ENCODE data around the gene DTWD1. TPM values are rescaled to one million over a fixed set of nuclear protein-coding genes. Genes with fewer than 3 reads are reported as not detected.

DTWD1 gene
- total RNA-seq, 4 donors from 2014 or later, result 22.6 to 98.1 (median 71.5) TPM

GRCh38 chr15:49674370-49674769 lies 53.5 kb downstream of the DTWD1 start:
- Histone ChIP-seq H3K36me3 (no peaks in the 10 kb centered on the region), H3K4me1 (no peaks in the 10 kb centered on the region), H3K4me3 (no peak overlapping the region), H3K27me3 (no peaks in the 10 kb centered on the region), H3K27ac (peak overlapping the region; percentile 40 to 69), H3K9me3 (no peaks in the 10 kb centered on the region)
- no peak for DNase-seq
- TF ChIP-seq POLR2A (IDR thresholded peaks at IDR 0.05), result no peak
- no peak for TF ChIP-seq CTCF (IDR thresholded peaks at IDR 0.05)
- intact Hi-C loops (cut with DNase I; ENCODE audit: low total_unique reads), result no loop called here

DNA sequence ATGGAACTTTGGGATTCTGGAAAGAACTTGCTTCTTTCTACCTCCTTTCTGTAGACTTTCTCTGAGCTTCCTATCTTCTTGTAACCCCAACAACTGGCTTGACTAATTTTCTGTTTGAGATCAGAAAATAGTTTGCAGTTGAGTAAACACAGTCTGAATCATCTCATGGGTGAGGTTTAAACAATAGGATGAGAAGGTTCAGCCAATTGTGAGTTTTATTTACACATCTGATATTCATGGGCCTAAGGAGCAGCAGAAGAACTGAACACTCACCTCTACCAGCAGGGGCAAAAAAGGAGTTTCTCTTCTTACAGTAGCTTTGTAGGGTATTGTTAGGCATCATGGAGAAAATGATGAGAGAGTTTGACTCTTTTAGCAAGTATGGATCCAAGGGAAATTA lies 54.2 kb downstream of the DTWD1 start:
- intact Hi-C loops (cut with DNase I; ENCODE audit: low total_unique reads), result no loop called here
- Histone ChIP-seq H3K9me3 (no peaks in the 10 kb centered on the region), H3K4me1 (no peaks in the 10 kb centered on the region), H3K27ac (peak overlapping the region; percentile 40 to 69), H3K36me3 (no peaks in the 10 kb centered on the region), H3K27me3 (no peaks in the 10 kb centered on the region), H3K4me3 (no peak overlapping the region)
- no peak for TF ChIP-seq POLR2A (IDR thresholded peaks at IDR 0.05)
- TF ChIP-seq CTCF (IDR thresholded peaks at IDR 0.05), result no peak
- no peak for DNase-seq

DNA sequence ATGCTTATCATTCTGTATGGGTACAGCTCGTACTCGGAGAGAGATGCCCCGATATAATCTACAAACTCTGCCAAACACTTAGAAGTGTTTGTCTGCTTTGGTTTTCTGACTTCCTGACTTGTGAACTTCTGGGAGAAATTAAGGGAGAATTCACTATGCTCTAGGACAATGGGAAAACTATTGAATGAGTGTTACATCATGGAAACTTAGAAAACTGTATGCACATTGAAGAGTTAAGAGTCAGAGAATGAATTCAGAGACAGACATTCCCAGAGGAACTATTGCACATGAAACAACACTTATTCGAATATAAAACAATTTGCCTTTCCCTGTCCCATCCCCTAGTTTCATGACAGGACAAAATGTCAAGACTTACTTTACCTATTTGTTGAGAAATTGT lies 57.8 kb downstream of the DTWD1 start:
- H3K4me3 ChIP-seq, result no peak overlapping the region
- intact Hi-C loops (cut with DNase I; ENCODE audit: low total_unique reads), result no loop called here
- no peaks in the 10 kb centered on the region for H3K9me3 ChIP-seq
- H3K27ac ChIP-seq, result no peak overlapping the region
- H3K27me3 ChIP-seq, result no peaks in the 10 kb centered on the region
- DNase-seq, result no peak
- H3K36me3 ChIP-seq, result no peaks in the 10 kb centered on the region
- no peak for TF ChIP-seq CTCF (IDR thresholded peaks at IDR 0.05)
- no peak for TF ChIP-seq POLR2A (IDR thresholded peaks at IDR 0.05)
- H3K4me1 ChIP-seq, result no peaks in the 10 kb centered on the region

DNA sequence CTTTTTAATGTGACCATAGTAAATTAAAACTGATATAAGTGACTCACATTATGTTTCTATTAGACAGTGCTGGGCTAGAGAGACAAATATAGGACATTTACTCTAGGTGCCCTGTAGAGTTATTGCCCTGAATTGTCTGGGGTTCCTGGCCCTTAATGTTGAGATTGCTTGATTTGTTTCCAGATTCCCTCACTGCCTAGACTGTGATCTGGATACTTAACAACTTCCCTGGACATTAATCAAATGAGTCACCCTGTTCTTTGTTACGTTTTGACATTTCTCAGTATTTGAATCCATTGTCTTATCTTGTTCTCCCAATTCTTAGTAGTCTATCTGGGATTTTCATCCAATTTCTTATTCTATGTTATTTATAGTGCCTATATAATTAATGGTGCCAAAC lies 65.8 kb downstream of the DTWD1 start:
- no peak for DNase-seq
- intact Hi-C loops (cut with DNase I; ENCODE audit: low total_unique reads), result loop anchor here (1.0 kb wide), 1 partner anchor 28 kb away; no protein-coding TSS in a partner anchor
- TF ChIP-seq POLR2A (IDR thresholded peaks at IDR 0.05) (no peak), CTCF (IDR thresholded peaks at IDR 0.05) (no peak)

DNA sequence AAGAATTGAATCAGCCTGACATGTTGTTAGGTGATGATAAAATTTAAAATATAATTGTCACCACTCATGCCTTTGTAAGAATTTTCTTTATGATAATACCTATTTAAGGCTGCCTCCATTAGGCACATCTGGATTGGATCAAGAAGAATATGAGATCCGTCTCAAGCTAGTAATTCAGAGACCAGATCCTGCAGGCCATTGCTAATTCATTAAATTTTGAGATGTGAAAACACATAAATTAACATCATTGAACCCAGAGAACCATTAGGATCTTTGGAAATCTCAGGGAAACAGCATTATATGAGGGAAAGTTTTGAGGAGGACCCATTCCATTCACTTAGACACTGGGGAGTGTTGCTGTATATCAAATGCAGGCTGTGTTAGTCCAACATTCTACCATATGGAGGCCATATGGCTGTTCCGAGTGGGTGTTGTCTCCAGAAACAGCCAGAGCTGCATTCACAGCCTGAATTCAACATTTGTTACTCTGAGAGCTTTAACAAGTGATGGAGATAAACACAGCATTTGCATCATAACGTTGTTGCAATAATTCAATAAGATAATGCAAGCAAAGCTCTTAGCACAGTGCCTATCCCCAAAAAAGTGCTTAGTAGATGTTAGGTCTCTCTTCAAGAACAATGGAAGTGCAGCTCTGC lies 67.4 kb downstream of the DTWD1 start:
- Histone ChIP-seq H3K27ac (no peak overlapping the region), H3K4me1 (no peaks in the 10 kb centered on the region), H3K4me3 (no peak overlapping the region), H3K9me3 (no peaks in the 10 kb centered on the region), H3K36me3 (no peaks in the 10 kb centered on the region), H3K27me3 (no peaks in the 10 kb centered on the region)
- no peak for DNase-seq
- intact Hi-C loops (cut with DNase I; ENCODE audit: low total_unique reads), result no loop called here
- no peak for TF ChIP-seq CTCF (IDR thresholded peaks at IDR 0.05)
- no peak for TF ChIP-seq POLR2A (IDR thresholded peaks at IDR 0.05)

More for the DNA sequence above, 65.8 kb downstream of the DTWD1 start:
- no peak overlapping the region for H3K4me3 ChIP-seq
- H3K9me3 ChIP-seq, result no peaks in the 10 kb centered on the region
- no peak overlapping the region for H3K27ac ChIP-seq
- no peaks in the 10 kb centered on the region for H3K36me3 ChIP-seq
- H3K27me3 ChIP-seq, result no peaks in the 10 kb centered on the region
- H3K4me1 ChIP-seq, result no peaks in the 10 kb centered on the region
